Hepatocyte (in vitro differentiated cells): ENCODE measurements around the gene SYNDIG1.

Experiments
- CTCF ChIP-seq: fragments of 200-600 bp; sonication (generic); IDR thresholded peaks from 2 replicates; pipeline ENCODE4 v1.5.1; 2016; ENCODE audit warnings: antibody characterized with exemption, mild to moderate bottlenecking; ENCODE audit not compliant: poor library complexity
- EZH2phosphoT487 ChIP-seq: fragments of 200-600 bp; sonication (generic); IDR thresholded peaks from one replicate; pipeline ENCODE4 v1.6.1; 2018; ENCODE audit warnings: antibody characterized with exemption, mild to moderate bottlenecking, low read depth, moderate library complexity; ENCODE audit not compliant: unreplicated experiment, severe bottlenecking

DNA sequence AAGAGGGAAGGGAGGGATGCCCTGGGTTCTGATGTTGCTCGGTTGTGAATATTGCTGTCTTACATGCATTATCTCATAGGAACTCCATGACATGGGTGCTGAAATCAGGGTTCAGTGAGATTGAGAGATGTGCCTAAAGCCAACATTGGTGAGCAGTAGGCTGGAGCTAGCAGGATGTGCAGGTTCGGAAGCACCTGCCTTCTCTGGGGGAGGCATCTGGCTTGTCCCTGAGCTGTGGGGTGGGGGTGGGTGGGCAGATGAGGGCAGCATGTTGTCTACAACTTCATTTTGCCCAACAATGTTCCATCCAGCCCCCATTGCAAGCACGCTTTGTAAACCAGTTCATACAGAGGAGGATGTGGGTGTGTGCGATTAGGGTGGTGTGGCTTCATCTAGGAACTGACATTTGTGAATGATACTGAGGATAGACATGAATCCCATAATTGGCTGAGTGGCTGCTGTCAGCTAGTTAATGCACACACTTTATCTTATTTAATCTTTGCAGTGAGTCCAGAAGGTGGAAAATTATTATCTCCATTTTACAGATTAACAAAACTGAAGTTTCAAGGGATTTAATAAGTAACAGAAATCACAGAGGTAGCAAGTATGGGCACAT lies 119.4 kb downstream of the SYNDIG1 start:
- TF ChIP-seq CTCF (no peak), EZH2phosphoT487 (no peak)
